NCI-H2196 treated with DMSO at 0.1 percent for 48 hours (cell line): Measurements from ENCODE around the gene B3GNT9.

Experiments
- DNase-seq: peaks from one replicate; lab custom pipeline; 2025; ENCODE audit not compliant: unreplicated experiment; lab: John Stamatoyannopoulos, UW

Gene B3GNT9

DNA sequence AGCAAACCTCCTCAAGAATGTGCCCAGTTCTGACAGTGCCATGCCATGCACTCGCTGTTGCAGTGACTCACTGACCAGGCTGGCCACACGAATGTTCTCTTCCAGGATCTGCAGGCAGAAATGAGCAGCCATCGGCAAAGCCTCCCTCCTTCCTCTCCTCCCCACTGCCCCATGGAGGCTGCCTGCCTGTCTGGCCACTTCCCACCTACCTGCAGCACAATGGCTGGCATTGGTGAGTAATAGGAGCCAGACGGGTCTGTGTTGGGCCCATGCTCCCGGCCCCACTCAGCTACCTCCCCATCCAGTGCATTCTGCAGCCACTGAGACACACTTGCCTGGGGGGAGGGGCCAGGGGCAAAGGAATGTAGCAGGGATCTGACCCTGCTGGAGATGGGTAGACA lies 35.8 kb upstream of the B3GNT9 start:
- no peak for DNase-seq

DNA sequence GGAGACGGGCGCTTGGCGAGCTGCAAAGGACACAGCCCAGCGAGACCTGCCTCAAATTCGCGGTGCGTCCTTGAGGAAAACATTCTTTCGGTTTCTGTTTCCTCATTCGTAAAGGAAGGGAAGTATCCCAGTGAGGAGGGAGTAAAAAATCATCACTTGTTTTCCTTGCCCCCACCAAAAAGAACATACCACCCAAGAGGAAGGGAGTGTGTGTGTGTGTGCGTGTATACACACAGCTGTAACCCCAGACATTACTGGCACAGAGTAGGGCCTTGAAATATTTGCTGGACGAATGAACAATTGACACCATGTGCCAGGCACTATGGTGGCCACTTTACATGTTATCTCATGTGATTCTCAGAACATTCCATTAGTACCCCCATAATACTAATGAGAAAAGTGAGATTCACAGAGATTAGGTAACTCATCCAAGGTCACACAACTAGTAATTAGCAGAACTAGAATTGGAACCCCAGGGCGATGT lies 34.9 kb upstream of the B3GNT9 start:
- no peak for DNase-seq

DNA sequence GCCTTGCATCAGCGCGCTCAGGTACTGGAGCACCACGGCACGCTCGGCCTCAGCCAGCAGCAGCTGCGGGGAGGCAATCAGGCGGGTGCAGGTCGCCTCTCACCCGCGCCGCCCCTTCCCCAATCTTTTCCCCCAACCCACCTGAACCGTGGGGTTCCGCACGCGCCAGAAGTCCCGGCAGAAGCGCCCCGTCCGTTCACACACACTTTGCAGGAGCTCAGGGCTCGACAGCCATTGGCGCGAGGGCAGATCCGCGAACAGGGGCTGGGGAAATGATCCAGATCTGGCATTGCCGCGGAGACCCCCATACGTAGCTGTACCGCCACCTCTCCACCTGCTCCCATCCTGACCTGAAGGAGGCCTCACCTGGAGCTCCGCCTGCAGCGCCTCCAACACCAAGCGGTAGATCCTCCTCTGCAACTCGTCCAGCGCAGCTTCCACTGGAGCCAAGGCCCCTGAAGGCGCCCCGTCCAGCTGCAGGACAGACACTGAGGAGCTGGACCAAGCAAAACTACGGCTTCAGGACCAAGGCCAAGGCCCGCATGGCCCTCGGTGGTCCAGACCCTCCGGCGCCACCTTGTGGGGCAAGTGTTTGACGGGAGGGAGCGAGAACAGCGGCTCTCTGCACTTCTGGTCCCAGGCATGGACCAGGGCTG lies 34.3 kb upstream of the B3GNT9 start:
- DNase-seq = peak; percentile 23

DNA sequence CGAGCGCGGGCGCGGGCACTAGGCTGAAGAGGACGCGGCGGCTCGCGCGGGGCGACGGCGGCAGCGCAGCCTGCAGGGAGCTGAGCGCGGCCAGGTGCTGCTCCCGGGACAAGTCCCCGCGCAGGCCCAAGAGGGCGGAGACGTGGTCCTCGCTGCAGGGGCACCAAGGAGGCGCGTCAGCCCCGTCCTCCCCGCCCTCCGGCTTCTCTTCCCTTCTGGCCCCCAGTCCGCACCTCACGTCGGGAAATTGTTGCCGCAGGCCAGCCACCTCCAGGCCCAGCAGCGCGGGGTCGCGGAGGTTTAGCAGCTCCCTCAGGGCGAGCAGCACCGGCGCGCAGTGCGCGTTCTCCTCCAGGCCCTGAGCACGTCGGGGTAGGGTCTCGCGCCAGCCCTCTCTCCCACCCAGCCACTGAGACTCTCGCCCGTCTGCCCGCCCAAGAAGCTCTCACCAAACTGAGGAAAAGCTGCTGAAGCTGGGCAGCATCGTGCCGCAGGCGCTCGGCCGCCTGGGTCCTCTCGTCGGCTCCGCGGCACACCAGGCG lies 33.7 kb upstream of the B3GNT9 start:
- DNase-seq = no peak

DNA sequence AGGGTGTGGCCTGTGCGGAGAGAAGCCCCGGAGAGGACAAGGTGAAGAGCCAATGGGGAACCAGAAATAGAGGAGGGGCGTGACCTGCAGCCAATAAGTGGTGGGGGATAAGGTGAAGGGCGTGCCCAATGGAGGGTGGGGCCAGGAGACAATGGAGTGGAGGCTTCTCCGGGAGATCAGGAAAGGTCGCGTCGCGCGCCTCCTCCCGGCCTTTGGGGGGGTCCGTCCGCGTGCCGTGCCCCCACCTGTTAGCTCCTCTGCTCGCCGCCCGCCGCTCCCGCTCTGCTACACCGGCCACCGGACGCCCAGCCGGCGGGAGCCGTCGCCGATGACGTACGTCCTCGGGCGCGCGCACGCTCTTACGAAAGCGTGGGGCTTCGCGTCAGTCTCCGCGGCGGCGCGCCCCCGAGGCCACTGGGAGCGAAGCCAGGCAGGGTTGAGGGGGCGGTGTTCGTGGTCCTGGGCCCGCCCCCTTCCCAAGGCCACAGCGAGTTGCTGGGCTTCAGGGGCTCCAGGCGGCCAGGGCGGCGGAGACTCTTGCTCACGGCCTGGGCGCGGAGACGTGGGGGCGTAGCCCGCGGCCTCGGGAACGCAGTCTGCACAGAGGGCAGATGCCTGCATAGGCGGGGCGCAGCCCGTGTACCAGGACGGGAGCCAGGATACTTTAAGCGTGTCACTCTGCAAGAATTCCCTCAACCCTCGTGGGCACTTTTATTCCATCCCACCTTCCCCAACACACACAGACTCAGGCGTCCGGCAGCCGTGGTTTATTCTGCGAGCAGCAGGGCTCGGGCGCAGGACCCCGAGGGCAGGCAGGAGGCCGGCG lies 33.0 kb upstream of the B3GNT9 start, which contains the start of gene MATCAP1:
Gene MATCAP1 (minus strand): TSS at position 337 of the 826 bp plus-strand sequence. CDS start 3,353 bp downstream, outside the sequence.
- peak; percentile 83 for DNase-seq

DNA sequence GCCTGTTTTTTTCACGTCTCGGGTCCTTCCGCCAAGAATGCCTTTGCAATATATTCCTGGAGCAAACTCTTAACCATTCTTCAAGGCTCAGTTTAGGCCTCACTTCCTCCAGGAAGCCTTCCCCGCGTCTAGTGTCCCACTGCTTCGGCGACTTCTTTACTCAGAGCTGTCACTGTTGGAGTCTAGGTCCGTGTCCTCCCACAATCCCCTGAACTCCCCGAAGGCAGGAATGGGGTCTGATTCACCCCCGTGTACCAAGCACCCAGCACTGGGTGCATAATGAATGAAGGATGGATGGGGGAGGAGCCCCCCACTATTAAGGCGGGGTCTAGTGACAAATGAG lies 32.5 kb upstream of the B3GNT9 start:
- no peak for DNase-seq

DNA sequence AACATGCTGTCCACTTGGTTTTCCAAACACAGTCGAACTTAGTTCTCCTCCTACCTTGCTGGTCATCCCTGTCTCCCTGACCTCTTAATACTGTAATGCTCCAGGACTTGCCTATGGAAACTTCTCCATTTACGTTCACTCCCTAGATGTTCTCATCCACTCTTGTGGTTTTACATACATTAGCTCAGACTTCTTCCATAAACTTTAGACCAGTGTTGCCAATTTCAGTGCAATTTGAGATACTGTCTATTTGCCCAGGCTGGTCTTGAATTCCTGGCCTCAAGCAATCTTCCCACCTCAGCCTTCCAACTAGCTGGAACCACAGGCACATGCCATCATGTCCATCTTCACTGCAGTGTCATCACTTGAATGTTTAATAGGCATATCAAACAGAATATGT lies 31.5 kb upstream of the B3GNT9 start:
- no peak for DNase-seq

DNA sequence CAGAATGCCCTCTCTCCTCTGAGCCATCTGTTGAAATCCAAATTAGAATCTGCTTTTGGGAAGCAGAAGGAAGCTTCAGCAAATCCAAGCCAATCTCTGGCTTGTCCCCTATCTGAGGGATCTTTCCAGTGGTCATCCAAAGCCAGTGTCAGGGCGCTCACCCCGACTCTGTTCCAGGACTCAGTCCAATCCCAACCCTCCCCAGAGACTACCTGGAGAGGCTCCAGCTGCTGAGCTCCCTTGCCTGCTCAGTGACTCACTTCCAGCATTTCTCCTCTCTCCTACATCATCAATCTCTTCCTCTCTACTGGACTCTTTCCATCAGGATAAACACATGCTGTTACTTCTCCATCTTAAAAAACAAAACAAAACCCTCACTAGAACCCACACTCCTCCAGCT lies 30.5 kb upstream of the B3GNT9 start:
- no peak for DNase-seq

DNA sequence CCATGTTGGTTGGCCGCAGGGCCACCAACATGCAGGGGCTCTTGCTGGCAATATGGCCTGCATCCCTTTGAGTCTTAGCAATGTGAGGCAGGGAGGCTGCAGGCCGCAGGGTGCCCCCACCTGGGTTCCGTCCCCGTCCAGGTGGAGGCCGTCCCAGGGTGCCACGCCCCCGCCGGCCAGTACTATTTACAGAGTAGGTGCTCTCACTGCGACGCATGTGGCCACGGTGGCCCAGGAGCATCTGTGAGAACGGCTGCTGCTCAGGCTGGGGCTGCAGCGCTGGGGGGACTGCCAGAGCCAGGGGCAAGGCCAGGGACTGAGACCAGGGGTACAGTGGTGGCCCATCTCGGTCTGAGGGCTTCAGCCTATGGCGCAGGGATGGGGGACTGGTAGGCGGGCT lies 29.4 kb upstream of the B3GNT9 start:
- no peak for DNase-seq

DNA sequence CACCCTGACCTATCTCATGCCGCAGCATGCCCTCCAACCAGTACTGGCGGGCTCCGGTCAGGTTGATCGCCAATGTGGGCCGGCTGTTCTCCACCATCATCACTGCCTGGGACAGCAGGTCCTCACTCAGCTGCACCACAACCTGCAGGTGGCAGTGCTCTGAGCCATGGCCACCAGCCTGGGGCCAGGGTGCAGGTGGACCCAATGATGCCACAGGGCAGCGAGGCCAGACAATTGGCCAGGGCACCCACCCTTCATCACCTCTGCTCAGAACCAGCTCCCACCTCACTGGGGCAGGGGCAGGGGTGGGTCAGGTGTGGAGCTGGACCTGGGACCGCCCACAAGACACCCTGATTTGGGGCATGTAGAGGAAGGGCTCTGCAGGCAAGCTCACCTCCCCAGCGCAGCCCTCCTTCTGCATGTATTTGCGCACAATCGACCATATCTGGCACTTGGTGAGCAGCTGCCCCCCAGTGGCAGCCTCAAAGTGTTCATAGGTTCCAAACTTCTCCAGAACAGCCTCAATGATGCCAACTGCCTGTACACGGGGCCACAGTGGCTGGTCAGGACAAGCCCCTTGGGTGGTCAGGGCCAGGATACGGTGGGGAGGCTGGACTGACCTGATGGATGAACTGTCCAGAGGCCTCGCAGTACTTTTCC lies 28.8 kb upstream of the B3GNT9 start:
- no peak for DNase-seq

DNA sequence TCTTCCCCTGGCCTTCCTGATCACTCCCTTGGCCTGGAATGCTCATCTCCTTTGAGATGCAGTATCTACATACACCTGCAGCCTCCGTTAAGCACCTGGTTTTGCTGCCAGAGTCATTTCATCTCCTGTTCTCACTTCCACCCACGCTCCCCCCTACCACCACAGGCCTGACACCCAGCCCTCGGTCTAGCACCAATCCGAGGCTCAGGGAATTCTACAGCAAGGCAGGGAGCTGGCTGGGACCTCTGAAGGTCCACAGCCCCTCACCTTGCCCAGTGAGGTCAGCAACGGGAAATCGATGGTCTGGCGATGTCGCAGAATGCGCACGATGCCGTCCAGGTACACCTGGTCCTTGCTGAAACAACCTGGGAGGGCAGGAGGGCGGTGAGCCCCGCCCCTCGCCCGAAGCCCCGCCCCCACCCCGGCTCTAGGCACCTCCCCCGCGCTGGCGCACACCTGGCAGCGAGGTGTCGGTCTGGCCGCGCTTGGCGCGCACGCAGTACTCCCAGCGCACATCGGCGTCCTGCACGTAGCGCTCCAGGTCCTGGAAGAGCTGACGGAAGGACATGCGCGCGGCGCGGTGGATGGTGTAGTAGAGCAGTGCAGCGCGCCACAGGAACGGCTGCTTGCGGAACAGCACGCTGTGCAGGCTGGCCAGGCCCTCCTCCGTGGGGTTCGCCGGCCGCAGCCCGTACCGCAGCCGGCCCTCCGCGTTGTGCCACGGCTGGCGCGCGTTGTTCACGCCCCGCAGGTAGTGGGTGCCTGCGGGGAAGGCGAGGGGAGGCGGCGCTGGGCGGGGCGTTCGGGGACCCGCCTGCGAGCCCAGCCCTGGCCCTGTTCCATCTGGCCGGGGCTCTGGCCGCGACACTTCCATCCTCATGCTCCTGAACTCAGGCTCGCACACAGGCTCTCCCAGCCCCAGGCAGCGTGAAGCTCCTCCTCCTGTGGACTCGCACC lies 27.2 kb upstream of the B3GNT9 start:
- peak; percentile 57 for DNase-seq

DNA sequence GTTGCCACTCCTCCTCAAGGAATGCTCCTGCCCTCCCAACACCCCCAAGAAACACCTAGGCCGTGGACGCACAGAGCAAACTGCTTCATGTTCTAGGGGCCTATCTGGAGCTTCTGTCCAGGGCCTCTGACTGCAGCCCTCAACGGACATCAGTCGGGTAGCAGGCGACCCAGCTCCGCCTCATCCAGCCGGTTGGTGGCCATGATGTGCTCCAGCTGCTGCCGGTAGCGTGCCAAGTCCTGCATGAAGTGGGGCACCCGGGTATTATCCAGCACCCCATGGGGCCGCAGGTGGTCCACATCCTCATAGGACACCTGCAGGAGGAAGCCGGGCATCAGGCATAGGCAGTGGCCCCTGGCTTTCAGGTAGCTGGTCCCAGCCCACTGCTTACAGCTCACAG lies 25.9 kb upstream of the B3GNT9 start:
- no peak for DNase-seq

DNA sequence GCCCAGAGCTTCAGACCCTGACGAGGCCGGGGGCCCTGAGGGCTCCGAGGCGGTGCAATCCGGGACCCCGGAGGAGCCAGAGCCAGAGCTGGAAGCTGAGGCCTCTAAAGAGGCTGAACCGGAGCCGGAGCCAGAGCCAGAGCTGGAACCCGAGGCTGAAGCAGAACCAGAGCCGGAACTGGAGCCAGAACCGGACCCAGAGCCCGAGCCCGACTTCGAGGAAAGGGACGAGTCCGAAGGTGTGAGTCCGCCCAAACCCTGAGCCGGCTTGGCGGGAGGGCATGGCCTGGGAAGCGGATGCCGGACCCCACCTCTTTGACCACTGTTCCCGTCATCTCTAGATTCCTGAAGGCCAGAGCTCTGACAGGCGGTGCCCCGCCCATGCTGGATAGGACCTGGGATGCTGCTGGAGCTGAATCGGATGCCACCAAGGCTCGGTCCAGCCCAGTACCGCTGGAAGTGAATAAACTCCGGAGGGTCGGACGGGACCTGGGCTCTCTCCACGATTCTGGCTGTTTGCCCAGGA lies 24.0 kb upstream of the B3GNT9 start:
- no peak for DNase-seq

DNA sequence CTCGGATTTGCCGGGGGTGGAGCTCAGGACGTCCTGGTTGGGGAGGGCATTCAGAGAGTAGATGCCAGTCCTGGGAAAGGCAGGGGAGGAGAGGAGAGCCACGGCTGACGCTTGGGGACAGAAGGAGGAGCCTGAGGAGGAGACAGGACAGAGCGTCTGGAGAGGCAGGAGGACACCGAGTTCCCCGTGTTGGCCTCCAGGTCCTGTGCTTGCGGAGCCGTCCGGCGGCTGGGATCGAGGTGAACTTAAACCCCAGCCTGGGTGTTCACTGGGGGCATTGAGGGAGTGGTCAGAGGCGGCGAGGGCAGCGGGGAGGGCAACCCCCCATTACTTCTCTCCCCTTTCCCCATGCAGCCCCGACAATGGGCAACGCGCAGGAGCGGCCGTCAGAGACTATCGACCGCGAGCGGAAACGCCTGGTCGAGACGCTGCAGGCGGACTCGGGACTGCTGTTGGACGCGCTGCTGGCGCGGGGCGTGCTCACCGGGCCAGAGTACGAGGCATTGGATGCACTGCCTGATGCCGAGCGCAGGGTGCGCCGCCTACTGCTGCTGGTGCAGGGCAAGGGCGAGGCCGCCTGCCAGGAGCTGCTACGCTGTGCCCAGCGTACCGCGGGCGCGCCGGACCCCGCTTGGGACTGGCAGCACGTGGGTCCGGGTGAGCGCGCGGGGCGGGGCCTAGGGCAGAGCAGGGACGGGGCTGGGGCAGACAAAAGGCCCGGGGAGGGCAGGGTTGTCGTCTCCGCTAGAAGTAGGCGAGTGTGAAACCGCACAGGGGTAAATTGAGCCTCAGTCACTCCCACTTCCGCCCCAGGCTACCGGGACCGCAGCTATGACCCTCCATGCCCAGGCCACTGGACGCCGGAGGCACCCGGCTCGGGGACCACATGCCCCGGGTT lies 23.3 kb upstream of the B3GNT9 start:
- DNase-seq = peak; percentile 39

DNA sequence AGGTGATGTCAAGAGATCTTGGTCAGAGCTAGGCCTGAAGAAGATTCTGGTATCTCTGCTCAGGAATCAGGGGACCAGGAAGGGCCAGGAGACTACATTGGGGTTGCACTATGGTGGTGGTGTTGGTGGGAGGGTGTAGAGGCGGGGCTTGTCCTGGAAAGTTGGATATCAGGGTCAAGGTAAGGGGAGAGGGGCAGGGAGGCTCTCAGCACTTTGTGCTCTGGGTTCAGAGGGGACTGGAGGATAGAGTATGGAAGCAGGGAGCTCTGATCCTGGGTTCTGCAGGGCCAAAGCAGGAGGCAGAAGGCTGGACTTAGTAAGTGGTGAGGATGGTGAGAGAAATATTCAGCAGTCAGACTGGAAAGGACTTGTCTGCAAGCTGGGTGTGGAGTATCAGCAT lies 22.5 kb upstream of the B3GNT9 start:
- DNase-seq = no peak

DNA sequence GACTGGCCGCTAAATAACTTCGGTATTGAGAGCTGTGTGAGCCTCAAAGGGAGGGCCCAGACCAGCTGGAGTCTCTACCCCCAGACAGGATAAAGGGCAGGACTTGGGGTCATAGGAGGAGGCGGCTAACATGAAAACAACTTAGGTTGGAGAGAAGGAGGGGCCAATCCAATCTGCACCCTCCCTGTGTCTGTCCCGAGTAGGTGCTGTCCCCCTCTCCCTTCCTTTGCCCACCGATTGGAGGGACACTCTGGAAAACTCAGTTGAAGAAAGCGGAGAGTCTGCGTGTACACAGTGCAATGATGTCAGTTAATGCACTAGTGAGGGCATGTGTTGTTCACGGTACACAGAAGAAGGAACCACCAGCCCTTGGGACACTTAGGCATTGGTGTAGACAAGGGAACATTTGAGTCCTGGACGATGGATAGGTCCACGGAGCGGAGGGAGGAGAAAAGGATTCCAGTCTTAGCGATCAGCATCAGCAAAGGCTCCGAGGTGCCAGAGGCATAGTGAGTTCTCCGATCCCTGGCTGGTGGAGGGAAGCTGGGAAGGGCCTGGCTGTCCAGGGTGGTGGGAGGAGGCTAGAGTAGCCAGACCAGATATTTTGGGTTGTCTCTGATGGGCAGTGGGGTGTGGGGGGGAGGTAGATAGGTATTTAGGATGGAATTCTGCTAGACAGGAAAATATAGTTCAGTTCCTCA lies 20.3 kb upstream of the B3GNT9 start:
- no peak for DNase-seq

DNA sequence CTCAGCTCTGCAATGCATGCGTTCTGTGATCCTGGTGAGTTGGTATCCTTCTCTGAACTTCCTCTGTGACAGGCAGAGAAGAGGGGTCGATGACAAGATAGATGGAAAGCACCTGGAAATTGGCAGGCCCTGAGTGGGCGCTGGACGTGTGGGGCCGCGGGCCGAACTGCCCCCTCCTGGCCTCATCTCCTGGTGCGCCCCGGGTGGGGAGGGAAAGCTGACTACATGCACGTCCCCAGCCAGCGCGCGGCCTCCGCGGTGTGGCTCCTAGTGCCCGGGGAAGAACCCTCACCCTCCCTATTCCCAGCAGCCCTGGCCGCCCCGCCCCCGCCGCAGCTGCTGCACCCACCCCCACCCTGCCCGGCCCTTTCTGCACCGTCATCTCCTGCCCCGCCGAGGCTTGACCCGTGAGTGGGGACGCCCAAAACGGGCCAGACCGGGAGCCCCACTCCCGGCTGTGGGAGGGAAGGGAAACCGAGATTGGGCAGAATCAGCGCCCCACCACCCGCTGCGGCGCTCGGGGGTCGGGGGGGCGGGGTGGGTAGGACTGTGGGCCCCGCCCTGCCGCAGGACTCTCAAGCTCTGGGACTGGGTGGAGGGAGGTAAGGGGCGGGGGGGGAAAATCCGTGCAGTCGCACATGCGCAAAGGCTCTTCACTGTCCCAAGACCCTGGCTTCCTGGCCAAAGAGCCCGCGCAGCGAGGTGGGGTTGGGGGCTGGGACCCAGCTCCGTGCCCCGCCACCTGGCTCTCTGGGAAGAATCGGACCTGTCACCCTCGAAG lies 19.6 kb upstream of the B3GNT9 start, which contains the start of gene NOL3:
Gene NOL3 (plus strand): TSS at position 371 of the 781 bp plus-strand sequence.
- DNase-seq = peak; percentile 34

DNA sequence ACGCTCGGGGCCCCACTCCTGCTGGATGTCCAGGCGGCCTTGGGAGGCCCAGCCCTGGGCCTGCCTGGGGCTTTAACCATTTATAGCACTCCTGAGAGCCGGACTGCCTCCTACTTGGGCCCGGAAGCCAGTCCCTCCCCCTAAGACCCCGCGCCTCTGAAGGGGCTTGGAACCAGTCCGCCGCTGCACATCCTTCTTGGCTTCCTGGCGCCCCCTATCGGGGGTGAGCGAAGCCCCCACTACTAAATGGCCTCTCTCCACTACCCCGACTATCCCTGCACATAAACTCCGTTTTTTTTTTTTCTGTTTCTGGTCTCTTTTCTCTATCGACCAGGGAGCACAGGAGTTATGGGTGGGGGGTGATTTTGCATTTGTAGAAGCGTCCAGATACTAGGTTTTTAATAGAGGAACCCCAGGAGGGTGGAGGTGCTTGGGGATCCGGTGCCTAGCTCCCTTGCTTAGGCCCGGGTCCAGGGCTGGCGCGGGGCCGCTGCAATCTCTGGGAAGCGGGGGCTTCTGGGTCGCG lies 18.9 kb upstream of the B3GNT9 start:
- DNase-seq = no peak
